Lung (tissue), 16 donors: ENCODE measurements around the gene LBP. TPM values are rescaled to one million over a fixed set of nuclear protein-coding genes. Genes with fewer than 3 reads are reported as not detected.

Experiments
- ATAC-seq: fragments of 200-7000 bp; cut with Tn5 transposase; one replicate; pipeline ENCODE4 v1.9.1; 2020; ENCODE audit warnings: moderate number of reproducible peaks; ENCODE audit not compliant: insufficient read depth, low FRiP score
- DNase-seq, 3 donors: peaks; one replicate each; pipeline ENCODE4 v3.0.0-alpha.2; 2013 to 2017
- H3K27ac ChIP-seq, 2 donors: one replicate each; pipeline ENCODE4 v1.5.1; 2013; ENCODE audit warnings: mild to moderate bottlenecking in 2 of 2, moderate library complexity in 2 of 2, control low read depth in 1 of 2, inconsistent platforms in 1 of 2, low read depth in 1 of 2, low read length in 1 of 2
- H3K27me3 ChIP-seq, 3 donors: one replicate each; pipeline ENCODE4 v1.5.1; 2013; ENCODE audit warnings: low read length in 2 of 3; ENCODE audit not compliant: control insufficient read depth in 3 of 3, insufficient read depth in 3 of 3
- H3K36me3 ChIP-seq, 4 donors: one replicate each; pipeline ENCODE4 v1.5.1; 2013; ENCODE audit warnings: low read length in 4 of 4, mild to moderate bottlenecking in 1 of 4, moderate library complexity in 1 of 4; ENCODE audit not compliant: control insufficient read depth in 4 of 4, insufficient read depth in 4 of 4
- H3K4me1 ChIP-seq, 5 donors: one replicate each; pipeline ENCODE4 v1.5.1; 2013; ENCODE audit warnings: low read length in 5 of 5, mild to moderate bottlenecking in 2 of 5, moderate library complexity in 1 of 5; ENCODE audit not compliant: control insufficient read depth in 5 of 5, insufficient read depth in 5 of 5
- H3K4me3 ChIP-seq: one replicate; pipeline ENCODE4 v1.5.1; 2013; ENCODE audit warnings: mild to moderate bottlenecking, control low read depth, moderate library complexity
- H3K9ac ChIP-seq, 2 donors: one replicate each; pipeline ENCODE4 v1.5.1; 2013; ENCODE audit warnings: low read length in 2 of 2, control low read depth in 1 of 2; ENCODE audit not compliant: insufficient read depth in 1 of 2
- H3K9me3 ChIP-seq, 4 donors: one replicate each; pipeline ENCODE4 v1.5.1; 2013; ENCODE audit warnings: low read length in 3 of 4, mild to moderate bottlenecking in 1 of 4, moderate library complexity in 1 of 4; ENCODE audit not compliant: control insufficient read depth in 4 of 4, insufficient read depth in 3 of 4
- CTCF ChIP-seq: IDR thresholded peaks from 2 replicates; pipeline ENCODE4 v1.5.1; 2012; ENCODE audit warnings: mild to moderate bottlenecking; ENCODE audit errors: control extremely low read depth, extremely low read depth
- WGBS, 2 donors: extraction: QIAGEN DNeasy Blood & Tissue Kit; methylation state at CpG; one replicate each; pipeline ENCODE4 v1.1.7; 2013; 5-methylcytosine and 5-hydroxymethylcytosine counted together
- long read RNA-seq, 5 donors: transcript quantifications; one replicate each; lab custom pipeline, GENCODE V29; 2026
- polyA plus RNA-seq, 2 donors: library from polyadenylated mRNA; stranded (reverse); fragments of 200-250 nt; gene quantifications; one replicate each; pipeline ENCODE4 v1.2.1, GENCODE V29; 2013
- total RNA-seq, 2 donors: library from RNA; depleted of rRNA in 1 of 2; stranded (reverse); fragments of >200 nt in 1 of 2; gene quantifications; one replicate each; pipeline ENCODE4 v1.2.1, GENCODE V29; 2014 to 2021
- donor health status: control.
- donor health status: control.
- donor health status: Bipolar disorder and iron deficiency.
- donor health status: healthy.
- donor health status: DM: yes; HTN: yes; CAD: no.

The LBP gene
- total RNA-seq (under 1 TPM in 1 of 2 donors, not detected in 1; 0.98 TPM), polyA plus RNA-seq (1 to 10 TPM in 1 of 2 donors, under 1 TPM in 1; 0.30 to 4.8 TPM)
- long read RNA-seq, donor 1 = 0 reads
- long read RNA-seq, donor 2 = 0 reads
- long read RNA-seq, donor 3 = 0 reads
- long read RNA-seq, donor 4 = 0 reads
- long read RNA-seq, donor 5 = 0 reads

GRCh38 chr20:38346247-38346651 lies at the start of gene LBP:
Gene LBP (plus strand): TSS chr20:38346482. CDS start chr20:38346517, 35 bp downstream.
- no peak for TF ChIP-seq CTCF
- DNase-seq (no peak), ATAC-seq (no peak)
- Histone ChIP-seq H3K9me3 (no peaks in the 10 kb centered on the region), H3K27me3 (no peaks in the 10 kb centered on the region), H3K27ac (no peak within 1 kb of the TSS), H3K4me3 (no peak within 1 kb of the TSS), H3K9ac (no peak within 1 kb of the TSS), H3K36me3 (no peaks in the 10 kb centered on the region), H3K4me1 (peaks cover 0 to 27% (median 0%) of the 10 kb centered on the region in 5 donors)
- 74 to 84% methylated on average over 8 of the region's 8 CpGs for WGBS, 2 donors

GRCh38 chr20:38297916-38298674 lies 48.2 kb upstream of the LBP start:
- peak overlapping the region in 1 of 2 donors; percentile 76 for H3K27ac ChIP-seq
- DNase-seq = no peak
- 84 to 88% methylated on average over 7 of the region's 7 CpGs for WGBS, 2 donors

GRCh38 chr20:38298768-38299288 lies 47.5 kb upstream of the LBP start:
- H3K27ac ChIP-seq = peak overlapping the region; percentile 36 to 76
- WGBS, 2 donors = 13 to 15% methylated on average over 13 of the region's 13 CpGs
- H3K9me3 ChIP-seq = no peaks in the 10 kb centered on the region
- H3K9ac ChIP-seq = peak overlapping the region in 1 of 2 donors; percentile 77
- no peak for TF ChIP-seq CTCF
- H3K4me3 ChIP-seq = no peak overlapping the region
- ATAC-seq = peak; percentile 68
- peaks cover 0 to 18% (median 4%) of the 10 kb centered on the region in 5 donors for H3K4me1 ChIP-seq
- H3K36me3 ChIP-seq = no peaks in the 10 kb centered on the region
- H3K27me3 ChIP-seq = peaks cover 0 to 1% (median 0%) of the 10 kb centered on the region in 3 donors
- DNase-seq = peak; percentile 89 to 97 (median 94)

More at GRCh38 chr20:38297916-38298674, 48.2 kb upstream of the LBP start:
- Histone ChIP-seq H3K9ac (peak overlapping the region in 1 of 2 donors; percentile 77), H3K4me3 (no peak overlapping the region), H3K4me1 (peaks cover 0 to 18% (median 4%) of the 10 kb centered on the region in 5 donors), H3K9me3 (no peaks in the 10 kb centered on the region), H3K27me3 (no peaks in the 10 kb centered on the region), H3K36me3 (no peaks in the 10 kb centered on the region)
- ATAC-seq = no peak
- TF ChIP-seq CTCF = no peak
